Lower leg skin (tissue), 4 donors: Measurements from ENCODE around the gene SCP2D1. TPM values are rescaled to one million over a fixed set of nuclear protein-coding genes. Genes with fewer than 3 reads are reported as not detected.
"Not testable (repeated sequence)": the region's sequence is repeated elsewhere in the genome, so short reads cannot be mapped to it uniquely, and the experiment has no call there.

Source experiments
- DNase-seq, 2 donors: peaks; one replicate each; pipeline ENCODE4 v3.0.0-alpha.2; 2019; ENCODE audit warnings: low spot score in 2 of 2
- H3K4me3 ChIP-seq: fragments of 200-600 bp; sonication (generic); 2 replicates; pipeline ENCODE4 v1.5.1; 2017; ENCODE audit warnings: mild to moderate bottlenecking, low read depth; ENCODE audit not compliant: poor library complexity, severe bottlenecking
- POLR2A ChIP-seq, 2 donors: fragments of 450-650 bp; IDR thresholded peaks; one replicate each; pipeline ENCODE4 v1.6.1; 2016 to 2017; ENCODE audit warnings: antibody characterized with exemption in 2 of 2, mild to moderate bottlenecking in 1 of 2, moderate library complexity in 1 of 2
- WGBS, 2 donors: methylation state at CpG; one replicate each; pipeline ENCODE4 v1.1.5; 2018; 5-methylcytosine and 5-hydroxymethylcytosine counted together
- intact Hi-C: fragments of 100-400 bp; cut with DNase I; formaldehyde crosslinking; loops from one replicate; pipeline ENCODE4 v1.15.0; 2023; ENCODE audit warnings: low total_unique reads
- total RNA-seq, 4 donors: library from RNA; depleted of rRNA; stranded (reverse); fragments of >200 nt; gene quantifications; one replicate each; pipeline ENCODE4 v1.1.0, GENCODE V29; 2016
- TF ChIP-seq, protein P1 (sequence below), 3 donors: fragments of 450-650 bp; IDR thresholded peaks; one replicate each; pipeline ENCODE4 v1.5.1; 2016; ENCODE audit warnings: antibody characterized with exemption in 3 of 3, mild to moderate bottlenecking in 3 of 3, moderate library complexity in 2 of 3

Gene SCP2D1
- total RNA-seq, 4 donors from 2014 or later = not detected

DNA sequence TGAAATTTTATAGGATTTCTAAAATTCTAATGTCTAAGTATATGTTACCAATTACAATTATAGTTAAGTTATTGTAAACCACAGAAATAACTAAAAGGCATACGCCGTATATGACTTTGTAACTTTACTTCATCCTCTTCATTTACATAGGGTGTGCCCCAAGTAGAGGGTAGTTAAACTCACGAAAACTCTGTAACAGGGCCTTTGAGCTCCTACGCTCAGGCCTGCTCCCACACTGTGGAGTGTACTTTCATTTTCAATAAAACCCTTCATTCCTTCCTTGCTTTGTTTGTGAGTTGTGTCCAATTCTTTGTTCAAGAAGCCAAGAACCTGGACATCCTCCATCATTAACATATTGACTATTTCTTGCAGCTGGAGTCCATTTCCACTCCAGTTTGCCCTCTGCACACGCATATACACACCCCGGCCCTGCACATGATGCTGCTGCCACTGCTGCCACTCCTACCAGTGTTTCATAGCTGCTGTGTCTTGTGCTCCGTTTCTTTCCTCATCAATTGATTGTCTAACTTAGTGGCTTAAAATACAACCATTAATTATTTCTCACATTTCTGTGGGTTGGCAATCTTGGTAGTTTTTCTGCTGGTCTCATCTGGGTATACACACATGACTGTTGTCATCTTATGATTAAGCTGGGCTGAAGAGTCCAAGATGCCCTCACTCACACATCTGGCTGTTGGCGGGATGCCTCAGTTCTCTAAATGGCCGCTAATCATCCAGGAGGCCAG, 33.0 kb upstream of the SCP2D1 start:
- DNase-seq = no peak
- intact Hi-C loops = no loop called here
- no peak overlapping the region for H3K4me3 ChIP-seq
- 82 to 84% methylated on average over 9 of the region's 9 CpGs for WGBS, 2 donors
- TF ChIP-seq, protein P1, sequence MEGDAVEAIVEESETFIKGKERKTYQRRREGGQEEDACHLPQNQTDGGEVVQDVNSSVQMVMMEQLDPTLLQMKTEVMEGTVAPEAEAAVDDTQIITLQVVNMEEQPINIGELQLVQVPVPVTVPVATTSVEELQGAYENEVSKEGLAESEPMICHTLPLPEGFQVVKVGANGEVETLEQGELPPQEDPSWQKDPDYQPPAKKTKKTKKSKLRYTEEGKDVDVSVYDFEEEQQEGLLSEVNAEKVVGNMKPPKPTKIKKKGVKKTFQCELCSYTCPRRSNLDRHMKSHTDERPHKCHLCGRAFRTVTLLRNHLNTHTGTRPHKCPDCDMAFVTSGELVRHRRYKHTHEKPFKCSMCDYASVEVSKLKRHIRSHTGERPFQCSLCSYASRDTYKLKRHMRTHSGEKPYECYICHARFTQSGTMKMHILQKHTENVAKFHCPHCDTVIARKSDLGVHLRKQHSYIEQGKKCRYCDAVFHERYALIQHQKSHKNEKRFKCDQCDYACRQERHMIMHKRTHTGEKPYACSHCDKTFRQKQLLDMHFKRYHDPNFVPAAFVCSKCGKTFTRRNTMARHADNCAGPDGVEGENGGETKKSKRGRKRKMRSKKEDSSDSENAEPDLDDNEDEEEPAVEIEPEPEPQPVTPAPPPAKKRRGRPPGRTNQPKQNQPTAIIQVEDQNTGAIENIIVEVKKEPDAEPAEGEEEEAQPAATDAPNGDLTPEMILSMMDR (IDR thresholded peaks at IDR 0.05) = no peak
- TF ChIP-seq POLR2A (IDR thresholded peaks at IDR 0.05) = no peak

DNA sequence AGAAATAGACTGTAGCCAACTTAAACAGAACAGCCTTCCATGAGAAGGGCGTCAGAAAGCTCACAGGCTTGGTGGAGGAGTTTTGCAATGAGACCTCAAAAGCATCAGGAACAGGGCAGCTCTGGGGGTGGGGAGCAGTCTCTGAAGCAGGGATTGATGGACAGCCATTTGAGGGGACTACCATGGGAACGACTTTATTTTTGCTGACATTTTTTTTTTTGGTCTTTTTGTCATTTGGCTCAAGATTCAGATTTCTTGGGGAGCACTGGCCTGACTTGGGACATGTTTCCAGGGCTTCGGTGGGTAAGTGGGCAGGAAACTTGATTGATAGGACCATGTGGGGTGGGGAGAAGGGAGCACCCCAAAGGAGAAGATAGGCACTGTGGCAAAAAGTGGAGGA, 32.1 kb upstream of the SCP2D1 start:
- no peak for DNase-seq
- no peak overlapping the region for H3K4me3 ChIP-seq
- WGBS, 2 donors = 92 to 95% methylated on average over 3 of the region's 3 CpGs
- intact Hi-C loops = no loop called here
- TF ChIP-seq, protein P1 (IDR thresholded peaks at IDR 0.05) = no peak
- no peak for TF ChIP-seq POLR2A (IDR thresholded peaks at IDR 0.05)

DNA sequence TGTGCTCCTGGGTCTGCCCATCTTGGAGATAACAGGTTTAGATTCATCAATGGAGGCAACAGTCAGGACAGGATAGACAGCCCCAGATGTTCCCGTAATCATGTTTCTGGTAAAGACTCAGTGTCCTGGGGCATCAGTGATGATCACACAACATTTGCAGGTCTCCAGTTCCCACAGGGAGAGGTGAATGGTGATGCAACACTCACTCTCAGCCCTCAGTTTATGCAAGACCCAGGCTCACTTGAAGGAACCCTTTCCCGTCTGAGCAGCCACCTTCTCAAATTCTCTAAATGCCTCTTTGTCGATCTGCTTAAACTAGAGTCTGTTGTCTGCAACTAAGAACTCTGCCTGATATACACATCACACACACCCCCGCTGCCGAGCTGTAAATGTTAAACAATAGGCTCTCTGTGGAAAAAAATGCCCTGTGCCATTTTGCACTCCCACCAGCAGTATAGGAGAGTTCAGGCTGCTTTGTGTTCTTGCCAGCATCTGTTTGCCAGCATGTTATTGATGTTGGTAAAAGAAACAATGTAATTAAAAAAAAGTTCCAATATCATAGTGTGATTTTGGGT, 30.1 kb upstream of the SCP2D1 start:
- TF ChIP-seq POLR2A (IDR thresholded peaks at IDR 0.05) = no peak
- TF ChIP-seq, protein P1 (IDR thresholded peaks at IDR 0.05) = no peak
- no peak for DNase-seq
- no peak overlapping the region for H3K4me3 ChIP-seq
- 77 to 81% methylated on average over 5 of the region's 5 CpGs for WGBS, 2 donors
- intact Hi-C loops = no loop called here

DNA sequence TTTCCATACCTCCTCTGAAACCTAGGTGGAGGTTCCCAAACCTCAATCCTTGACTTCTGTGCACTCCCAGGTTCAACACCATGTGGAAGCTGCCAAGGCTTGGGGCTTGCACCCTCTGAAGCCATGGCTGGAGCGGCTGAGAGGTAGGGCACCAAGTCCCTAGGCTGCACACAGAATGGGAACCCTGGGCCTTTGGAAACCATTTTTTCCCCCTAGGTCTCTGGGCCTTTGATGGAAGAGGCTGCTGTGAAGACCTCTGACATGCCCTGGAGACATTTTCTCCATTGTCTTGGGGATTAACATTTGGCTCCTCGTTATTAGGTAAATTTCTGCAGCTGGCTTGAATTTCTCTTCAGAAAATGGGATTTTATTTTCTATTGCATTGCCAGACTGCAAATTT, 26.5 kb upstream of the SCP2D1 start:
- DNase-seq, H3K4me3 ChIP-seq, intact Hi-C loops: not testable (repeated sequence)
- WGBS, 2 donors = 72 to 87% methylated on average over 2 of the region's 2 CpGs

DNA sequence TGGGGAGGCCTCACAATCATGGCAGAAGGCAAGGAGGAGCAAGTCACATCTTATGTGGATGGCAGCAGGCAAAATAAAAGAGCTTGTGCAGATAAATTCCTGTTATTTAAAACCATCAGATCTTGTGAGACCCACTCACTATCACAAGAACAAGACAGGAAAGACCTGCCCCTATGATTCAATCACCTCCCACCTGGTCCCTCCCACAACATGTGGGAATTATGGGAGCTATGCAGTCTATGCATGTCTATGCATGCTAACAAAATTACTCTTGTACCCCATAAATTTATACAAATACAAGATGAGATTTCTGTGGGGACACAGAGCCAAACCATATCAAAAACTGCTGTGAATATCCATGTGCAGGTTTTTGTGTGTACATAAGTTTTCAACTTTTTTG, 25.6 kb upstream of the SCP2D1 start:
- intact Hi-C loops = no loop called here
- DNase-seq = no peak
- no peak for TF ChIP-seq POLR2A (IDR thresholded peaks at IDR 0.05)
- TF ChIP-seq, protein P1 (IDR thresholded peaks at IDR 0.05) = no peak
- H3K4me3 ChIP-seq = no peak overlapping the region

DNA sequence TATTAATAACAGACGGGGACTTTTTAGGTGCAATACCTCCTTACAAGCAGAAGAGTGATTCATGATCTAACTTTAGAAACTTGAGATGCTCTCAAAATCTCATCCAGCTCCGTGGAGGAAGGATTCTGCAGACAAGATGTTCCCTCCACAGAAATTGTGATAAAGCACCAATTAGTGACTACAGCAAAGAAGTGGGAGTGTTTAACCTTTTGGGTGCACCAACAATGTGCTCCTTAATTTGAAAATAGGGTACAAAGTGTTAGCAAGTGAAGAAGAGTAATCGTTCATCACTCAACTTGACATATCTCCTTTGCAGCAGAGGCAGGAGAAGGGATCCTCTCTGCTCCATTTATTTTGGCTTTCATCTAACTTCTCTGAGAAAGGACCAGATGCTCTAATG, 22.8 kb upstream of the SCP2D1 start:
- no peak for TF ChIP-seq POLR2A (IDR thresholded peaks at IDR 0.05)
- TF ChIP-seq, protein P1 (IDR thresholded peaks at IDR 0.05) = no peak
- intact Hi-C loops = no loop called here
- H3K4me3 ChIP-seq = no peak overlapping the region
- DNase-seq = no peak
- WGBS, 2 donors = 56 to 63% methylated on average over 3 of the region's 3 CpGs
